DMS53 (cell line): ENCODE measurements around the gene ACTL7B.
"Not testable (repeated sequence)": the region's sequence is repeated elsewhere in the genome, so short reads cannot be mapped to it uniquely, and the experiment has no call there.

Experiments used
- DNase-seq: peaks from one replicate; lab custom pipeline; 2025; lab: John Stamatoyannopoulos, UW

The ACTL7B gene

GRCh38 chr9:108844856-108845255 is 10.9 kb downstream of the ACTL7B start:
- no peak for DNase-seq

DNA sequence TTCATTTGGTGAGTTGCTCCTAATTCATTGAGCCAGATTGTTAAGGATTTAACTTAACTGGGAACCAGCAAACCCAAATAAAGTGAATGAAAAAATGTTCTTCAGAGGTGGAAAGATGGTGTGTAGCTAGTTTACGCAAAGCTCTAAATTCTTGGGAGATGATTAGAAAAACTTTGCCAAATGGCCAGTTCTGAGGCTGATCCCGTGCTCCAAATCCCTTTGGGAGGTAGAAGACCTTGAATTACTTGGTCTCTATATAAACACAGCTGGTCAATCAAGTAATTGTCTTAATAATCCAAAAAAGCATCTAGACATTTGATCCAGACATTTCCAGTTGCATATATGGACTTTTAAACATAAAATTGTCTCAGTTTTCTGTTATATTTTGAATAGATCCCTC is 11.4 kb downstream of the ACTL7B start:
- DNase-seq: no peak

GRCh38 chr9:108842610-108843295 is 13.0 kb downstream of the ACTL7B start:
- no peak for DNase-seq

- DNase-seq: not testable (repeated sequence)
These were observed 16.2 kb downstream of the ACTL7B start for GRCh38 chr9:108839561-108839960.

DNA sequence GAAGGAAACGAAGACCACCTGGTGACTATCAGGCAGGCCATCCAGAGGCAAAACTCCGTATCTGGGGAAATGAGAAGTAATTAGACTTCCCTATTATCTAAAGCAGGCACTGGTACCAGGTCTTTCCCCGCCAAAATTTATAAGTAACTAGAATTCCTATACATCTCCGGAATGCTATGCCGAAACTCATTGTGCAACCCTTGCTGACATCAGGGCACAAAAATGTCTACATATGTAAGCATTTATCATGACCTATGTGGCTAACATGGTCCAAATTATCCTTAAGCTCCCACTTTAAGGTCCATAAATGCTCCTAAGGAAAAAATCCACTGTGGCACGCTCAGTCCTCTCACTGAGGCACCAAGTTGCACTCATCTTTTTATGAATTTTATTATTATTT is 17.8 kb downstream of the ACTL7B start:
- no peak for DNase-seq

GRCh38 chr9:108837530-108837929 is 18.3 kb downstream of the ACTL7B start:
- no peak for DNase-seq

DNA sequence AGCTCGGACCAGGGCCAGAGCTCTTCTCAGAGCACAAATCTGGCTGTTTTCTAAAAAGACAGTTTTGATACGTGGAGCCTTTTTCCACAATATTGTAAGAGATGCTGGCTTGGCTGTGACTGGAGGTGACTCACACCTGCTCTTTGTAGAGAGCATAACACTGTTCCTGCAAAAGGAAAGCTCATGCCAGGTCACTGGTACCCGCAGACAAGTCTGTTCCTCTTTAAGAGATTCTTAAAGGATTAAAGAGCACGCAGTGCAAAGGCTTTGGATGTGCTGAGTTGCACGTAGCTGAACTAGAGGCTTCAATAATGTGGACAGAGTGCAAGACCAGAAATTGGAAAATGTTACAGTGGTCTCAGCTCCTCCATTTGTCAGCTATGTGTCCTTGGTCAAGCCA is 19.0 kb downstream of the ACTL7B start:
- no peak for DNase-seq

- no peak for DNase-seq
These were observed 19.5 kb downstream of the ACTL7B start for GRCh38 chr9:108836319-108836718.

DNA sequence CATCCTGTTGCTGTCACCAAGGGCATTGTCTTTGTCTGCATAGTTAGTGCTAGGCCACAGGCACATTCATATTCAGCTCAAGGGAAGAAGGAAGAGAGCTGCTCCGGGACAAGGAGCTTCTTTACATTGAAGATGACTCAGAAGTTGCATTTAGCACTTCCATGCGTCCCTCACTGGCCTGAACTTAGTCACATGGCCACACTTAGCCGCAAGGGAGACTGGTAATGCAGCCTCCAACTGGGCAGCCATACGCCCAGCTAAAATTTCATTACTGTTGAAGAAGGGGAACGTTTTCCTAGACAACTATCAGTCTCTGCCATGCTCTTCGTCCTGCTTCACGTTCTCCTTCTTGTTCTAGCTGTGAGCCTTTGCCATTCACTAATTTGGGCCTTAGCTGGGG is 20.0 kb downstream of the ACTL7B start:
- no peak for DNase-seq

GRCh38 chr9:108834959-108835665 is 20.7 kb downstream of the ACTL7B start:
- no peak for DNase-seq

GRCh38 chr9:108832179-108832500 is 23.6 kb downstream of the ACTL7B start:
- no peak for DNase-seq

GRCh38 chr9:108831496-108832178 is 24.1 kb downstream of the ACTL7B start:
- no peak for DNase-seq

- no peak for DNase-seq
These were observed 25.5 kb downstream of the ACTL7B start for GRCh38 chr9:108830272-108830671.

DNA sequence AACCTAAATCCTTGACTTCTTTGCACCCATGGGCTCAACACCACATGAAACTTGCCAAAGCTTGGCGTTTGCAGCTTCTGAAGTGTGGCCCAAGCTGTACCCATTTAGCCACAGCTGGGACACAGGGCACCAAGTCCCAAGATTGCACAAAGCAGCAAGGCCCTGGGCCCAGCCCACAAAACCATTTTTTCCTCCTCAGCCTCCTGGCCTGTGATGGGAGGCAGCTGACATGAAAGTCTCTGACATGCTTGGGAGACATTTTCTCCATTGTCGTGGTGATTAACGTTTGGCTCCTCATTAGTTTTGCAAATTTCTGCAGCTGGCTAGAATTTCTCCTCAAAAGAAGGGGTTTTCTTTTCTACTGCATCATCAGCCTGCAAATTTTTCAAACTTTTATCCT is 32.0 kb downstream of the ACTL7B start:
- no peak for DNase-seq

GRCh38 chr9:108816037-108816436 is 39.7 kb downstream of the ACTL7B start:
- DNase-seq: no peak

DNA sequence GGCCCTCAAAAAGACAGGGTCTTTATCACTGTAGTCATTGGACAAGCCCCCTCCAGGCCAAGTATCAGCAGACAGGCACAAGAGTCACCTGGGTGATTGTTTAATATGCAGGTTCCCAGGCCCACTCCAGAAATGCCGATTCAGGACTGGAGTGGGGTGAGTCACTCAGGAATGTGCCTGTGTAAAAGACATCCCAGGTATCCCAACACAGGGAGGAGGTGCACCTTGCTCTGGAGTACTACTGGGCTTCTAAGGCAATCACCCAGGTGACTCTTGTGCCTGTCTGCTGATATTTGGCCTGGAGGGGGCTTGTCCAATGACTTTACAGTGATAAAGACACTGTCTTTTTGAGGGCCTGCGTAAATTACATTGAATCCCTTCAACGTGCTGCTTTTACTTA is 40.6 kb downstream of the ACTL7B start:
- DNase-seq: peak; percentile 60

DNA sequence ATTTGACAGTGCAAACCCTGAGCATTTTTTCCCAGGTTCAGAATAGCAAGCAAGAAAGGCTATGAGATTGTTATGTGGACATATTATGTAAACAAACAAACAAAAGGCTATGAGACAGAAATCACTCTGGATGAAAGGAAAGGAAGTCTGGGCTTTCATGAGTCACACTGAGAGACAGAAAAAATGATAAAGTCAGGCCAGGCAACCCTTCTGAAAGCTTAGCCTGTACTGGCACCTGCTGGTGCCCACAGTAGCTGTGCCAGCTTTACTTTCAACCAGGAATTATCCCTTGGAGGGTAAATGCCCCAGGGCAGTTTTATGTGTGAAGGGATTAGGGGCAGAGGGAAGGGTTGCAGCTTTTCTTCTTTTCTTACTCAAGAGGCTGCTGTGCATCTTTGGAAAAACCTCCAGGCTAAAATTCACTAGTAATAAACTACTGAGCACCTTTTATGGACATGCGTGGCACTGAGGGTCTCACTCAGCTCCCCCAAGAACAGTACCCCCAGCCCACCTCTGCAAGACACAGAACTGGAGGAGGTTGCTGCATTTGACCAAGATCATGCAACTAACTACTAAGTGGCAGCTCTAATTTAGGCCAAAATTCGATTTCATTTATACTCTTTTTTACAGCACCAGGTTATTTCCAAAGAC is 41.7 kb downstream of the ACTL7B start:
- peak; percentile 89 for DNase-seq

DNA sequence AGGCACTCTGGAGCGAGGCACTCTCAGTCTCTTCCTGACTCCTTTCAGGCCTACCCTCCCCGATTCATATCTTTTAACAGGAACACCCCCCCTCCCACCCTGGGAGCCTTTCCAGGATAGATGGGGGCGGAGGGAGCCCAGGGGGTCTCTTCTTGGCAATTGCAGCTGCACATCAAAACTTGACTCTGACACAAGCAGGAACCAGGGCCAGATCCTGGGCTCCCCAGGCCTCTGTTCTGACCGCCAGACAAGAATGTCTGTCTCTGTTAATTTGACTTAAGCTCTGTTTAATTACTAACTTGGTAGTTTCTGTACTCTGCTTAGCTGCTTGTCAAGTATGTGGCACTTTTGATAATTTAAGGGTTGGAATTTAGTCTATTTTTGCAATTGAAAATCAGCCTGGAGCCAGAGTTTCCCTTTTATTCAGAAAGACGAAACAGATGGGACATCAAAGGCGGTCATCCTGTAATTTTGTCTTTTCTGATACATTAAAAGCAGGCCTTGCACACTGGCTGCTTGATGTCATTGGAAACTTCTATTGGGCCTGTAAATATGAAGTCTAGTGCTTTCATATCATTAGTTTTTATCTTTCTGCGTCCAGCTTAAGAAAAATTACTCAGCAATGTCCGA is 43.3 kb downstream of the ACTL7B start:
- DNase-seq: no peak

DNA sequence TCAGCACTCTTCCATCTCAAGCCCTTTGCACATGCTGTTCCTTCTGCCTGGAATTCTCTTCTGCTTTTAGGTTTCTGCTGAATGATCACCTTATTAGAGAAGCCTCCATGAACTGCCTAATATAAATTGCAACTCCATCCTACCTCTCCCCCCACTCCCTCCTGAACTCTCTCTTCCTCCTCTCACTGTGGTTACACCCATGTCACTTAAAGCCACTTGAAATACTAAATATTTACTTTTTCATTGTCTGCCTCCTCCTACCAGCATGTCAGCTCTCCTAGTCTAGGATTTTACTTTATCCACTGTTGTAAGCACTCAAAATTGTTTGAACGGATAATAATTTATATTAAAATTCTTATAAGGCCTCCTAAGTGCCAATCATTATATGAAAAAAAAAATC is 43.8 kb downstream of the ACTL7B start:
- peak; percentile 66 for DNase-seq

GRCh38 chr9:108809269-108809668 is 46.5 kb downstream of the ACTL7B start:
- no peak for DNase-seq
